ENCODE measurements around the gene POLK. TPM values are rescaled to one million over a fixed set of nuclear protein-coding genes. Genes with fewer than 3 reads are reported as not detected.
"Not testable (repeated sequence)": the region's sequence is repeated elsewhere in the genome, so short reads cannot be mapped to it uniquely, and the experiment has no call there.

The POLK gene
- total RNA-seq, 4 donors from 2014 or later, result 11.8 to 43.8 (median 27.2) TPM

- TF ChIP-seq POLR2AphosphoS5 (IDR thresholded peaks at IDR 0.05) (no peak), POLR2A (IDR thresholded peaks at IDR 0.05) (no peak), EP300 (IDR thresholded peaks at IDR 0.05) (no peak), CTCF (IDR thresholded peaks at IDR 0.05) (no peak)
Measured at GRCh38 chr5:75571547-75571946, 59.9 kb downstream of the POLK start.

GRCh38 chr5:75574791-75575190 is 63.1 kb downstream of the POLK start:
- 67% methylated on average over 3 of the region's 3 CpGs for whole genome bisulfite sequencing
- Histone ChIP-seq H3K9me3 (no peaks in the 10 kb centered on the region), H3K4me1 (peaks cover 8% of the 10 kb centered on the region), H3K27me3 (no peaks in the 10 kb centered on the region), H3K27ac (no peak overlapping the region), H3K36me3 (peaks cover 23% of the 10 kb centered on the region), H3K4me3 (no peak overlapping the region)
- no peak for DNase-seq (ENCODE audit: low spot score in 2 of 2)
- no peak for TF ChIP-seq CTCF (IDR thresholded peaks at IDR 0.05)
- no peak for TF ChIP-seq EP300 (IDR thresholded peaks at IDR 0.05)
- TF ChIP-seq POLR2A (IDR thresholded peaks at IDR 0.05), result no peak
- no peak for TF ChIP-seq POLR2AphosphoS5 (IDR thresholded peaks at IDR 0.05)

More at GRCh38 chr5:75571547-75571946, 59.9 kb downstream of the POLK start:
- Histone ChIP-seq H3K27me3 (no peaks in the 10 kb centered on the region), H3K27ac (no peak overlapping the region), H3K4me3 (no peak overlapping the region), H3K4me1 (peaks cover 20% of the 10 kb centered on the region), H3K36me3 (peaks cover 5% of the 10 kb centered on the region), H3K9me3 (no peaks in the 10 kb centered on the region)
- DNase-seq (ENCODE audit: low spot score in 2 of 2), result no peak
- 81% methylated on average over 2 of the region's 2 CpGs for WGBS

GRCh38 chr5:75578280-75578679 is 66.6 kb downstream of the POLK start:
- DNase-seq (ENCODE audit: low spot score in 2 of 2); H3K27me3 ChIP-seq; H3K27ac ChIP-seq; H3K4me1 ChIP-seq; H3K4me3 ChIP-seq; H3K9me3 ChIP-seq: not testable (repeated sequence)
- 92% methylated on average over 8 of the region's 8 CpGs for WGBS
- peaks cover 35% of the 10 kb centered on the region for H3K36me3 ChIP-seq

GRCh38 chr5:75584641-75585040 is 73.0 kb downstream of the POLK start:
- 77% methylated on average over 2 of the region's 2 CpGs for WGBS

GRCh38 chr5:75588666-75589065 is 77.0 kb downstream of the POLK start:
- no peak for TF ChIP-seq POLR2AphosphoS5 (IDR thresholded peaks at IDR 0.05)
- no peak for TF ChIP-seq CTCF (IDR thresholded peaks at IDR 0.05)
- no peak for TF ChIP-seq POLR2A (IDR thresholded peaks at IDR 0.05)
- no peak for TF ChIP-seq EP300 (IDR thresholded peaks at IDR 0.05)
- 92% methylated on average over 3 of the region's 3 CpGs for WGBS
- DNase-seq (ENCODE audit: low spot score in 2 of 2), result no peak
- H3K36me3 ChIP-seq, result peaks cover 33% of the 10 kb centered on the region
- no peaks in the 10 kb centered on the region for H3K9me3 ChIP-seq
- no peaks in the 10 kb centered on the region for H3K27me3 ChIP-seq
- H3K27ac ChIP-seq, result no peak overlapping the region
- no peak overlapping the region for H3K4me3 ChIP-seq
- no peaks in the 10 kb centered on the region for H3K4me1 ChIP-seq

More at GRCh38 chr5:75584641-75585040, 73.0 kb downstream of the POLK start:
- Histone ChIP-seq H3K9me3 (no peaks in the 10 kb centered on the region), H3K4me1 (no peaks in the 10 kb centered on the region), H3K27me3 (no peaks in the 10 kb centered on the region), H3K4me3 (no peak overlapping the region), H3K27ac (no peak overlapping the region), H3K36me3 (peaks cover 23% of the 10 kb centered on the region)
- TF ChIP-seq POLR2AphosphoS5 (IDR thresholded peaks at IDR 0.05) (no peak), EP300 (IDR thresholded peaks at IDR 0.05) (no peak), CTCF (IDR thresholded peaks at IDR 0.05) (no peak), POLR2A (IDR thresholded peaks at IDR 0.05) (no peak)
- DNase-seq (ENCODE audit: low spot score in 2 of 2), result no peak

GRCh38 chr5:75600535-75600934 is 88.8 kb downstream of the POLK start:
- Histone ChIP-seq H3K4me3 (no peak overlapping the region), H3K4me1 (no peaks in the 10 kb centered on the region), H3K36me3 (peaks cover 29% of the 10 kb centered on the region), H3K27ac (no peak overlapping the region), H3K9me3 (no peaks in the 10 kb centered on the region), H3K27me3 (no peaks in the 10 kb centered on the region)
- DNase-seq (ENCODE audit: low spot score in 2 of 2), result no peak
- TF ChIP-seq EP300 (IDR thresholded peaks at IDR 0.05) (no peak), POLR2AphosphoS5 (IDR thresholded peaks at IDR 0.05) (no peak), POLR2A (IDR thresholded peaks at IDR 0.05) (no peak), CTCF (IDR thresholded peaks at IDR 0.05) (no peak)

Measured in suprapubic skin (tissue), 4 donors.